Type B pancreatic cell (in vitro differentiated cells): Measurements from ENCODE around the gene PHTF2. TPM values are rescaled to one million over a fixed set of nuclear protein-coding genes. Genes with fewer than 3 reads are reported as not detected.

Experiments used
- DNase-seq: peaks from one replicate; pipeline ENCODE4 v3.0.0; 2021; ENCODE audit warnings: mixed read lengths; ENCODE audit not compliant: unreplicated experiment; ENCODE audit errors: extremely low spot score
- H3K27ac Mint-ChIP-seq: 2 replicates; pipeline ENCODE4 v1.8.0; 2021; ENCODE audit warnings: mild to moderate bottlenecking, mixed read lengths
- H3K27me3 Mint-ChIP-seq: 2 replicates; pipeline ENCODE4 v1.8.0; 2021; ENCODE audit warnings: mixed read lengths
- H3K36me3 Mint-ChIP-seq: 2 replicates; pipeline ENCODE4 v1.8.0; 2021; ENCODE audit warnings: mixed read lengths
- H3K4me1 Mint-ChIP-seq: one replicate; pipeline ENCODE4 v1.8.0; 2021; ENCODE audit warnings: mixed read lengths; ENCODE audit not compliant: unreplicated experiment
- H3K4me3 Mint-ChIP-seq: 2 replicates; pipeline ENCODE4 v1.8.0; 2021; ENCODE audit warnings: mild to moderate bottlenecking, mixed read lengths
- H3K9me3 Mint-ChIP-seq: 2 replicates; pipeline ENCODE4 v1.8.0; 2021; ENCODE audit warnings: mixed read lengths
- total RNA-seq: library from RNA; stranded (reverse); gene quantifications from 2 replicates; pipeline ENCODE4 v1.2.1, GENCODE V29; 2021; ENCODE audit warnings: low replicate concordance
- TF ChIP-seq, protein P1 (sequence below): fragments of 200-600 bp; sonication (generic); conservative IDR thresholded peaks from 2 replicates; pipeline ENCODE4 v1.5.0; 2021; ENCODE audit warnings: antibody characterized with exemption, mild to moderate bottlenecking

Gene PHTF2
- total RNA-seq, 1 donor from 2014 or later = 18.6 TPM

DNA sequence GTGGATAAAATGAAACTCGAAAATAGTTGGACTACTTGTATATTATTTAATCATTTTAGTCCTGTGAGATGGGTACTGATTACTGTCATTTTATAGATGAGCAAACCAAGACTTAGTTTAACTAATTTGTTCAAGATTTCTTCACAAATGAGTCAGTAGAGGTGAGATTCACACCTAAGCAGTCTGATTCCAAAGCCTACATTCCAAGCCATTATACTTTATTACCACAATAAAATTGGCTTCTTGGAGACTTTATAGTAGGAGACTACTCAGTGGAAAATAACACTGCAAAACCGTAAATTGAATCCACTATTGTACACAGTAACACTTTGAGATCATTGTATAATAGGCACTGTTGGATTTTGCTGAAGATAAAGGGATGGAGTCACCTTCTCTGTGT is 2.2 kb downstream of the PHTF2 start:
- peaks cover 13% of the 10 kb centered on the region for H3K9me3 Mint-ChIP-seq
- peaks cover 16% of the 10 kb centered on the region for H3K4me1 Mint-ChIP-seq
- TF ChIP-seq, protein P1, sequence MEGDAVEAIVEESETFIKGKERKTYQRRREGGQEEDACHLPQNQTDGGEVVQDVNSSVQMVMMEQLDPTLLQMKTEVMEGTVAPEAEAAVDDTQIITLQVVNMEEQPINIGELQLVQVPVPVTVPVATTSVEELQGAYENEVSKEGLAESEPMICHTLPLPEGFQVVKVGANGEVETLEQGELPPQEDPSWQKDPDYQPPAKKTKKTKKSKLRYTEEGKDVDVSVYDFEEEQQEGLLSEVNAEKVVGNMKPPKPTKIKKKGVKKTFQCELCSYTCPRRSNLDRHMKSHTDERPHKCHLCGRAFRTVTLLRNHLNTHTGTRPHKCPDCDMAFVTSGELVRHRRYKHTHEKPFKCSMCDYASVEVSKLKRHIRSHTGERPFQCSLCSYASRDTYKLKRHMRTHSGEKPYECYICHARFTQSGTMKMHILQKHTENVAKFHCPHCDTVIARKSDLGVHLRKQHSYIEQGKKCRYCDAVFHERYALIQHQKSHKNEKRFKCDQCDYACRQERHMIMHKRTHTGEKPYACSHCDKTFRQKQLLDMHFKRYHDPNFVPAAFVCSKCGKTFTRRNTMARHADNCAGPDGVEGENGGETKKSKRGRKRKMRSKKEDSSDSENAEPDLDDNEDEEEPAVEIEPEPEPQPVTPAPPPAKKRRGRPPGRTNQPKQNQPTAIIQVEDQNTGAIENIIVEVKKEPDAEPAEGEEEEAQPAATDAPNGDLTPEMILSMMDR = no peak
- H3K36me3 Mint-ChIP-seq = peaks cover 13% of the 10 kb centered on the region
- no peaks in the 10 kb centered on the region for H3K27me3 Mint-ChIP-seq
- H3K4me3 Mint-ChIP-seq = no peak overlapping the region
- H3K27ac Mint-ChIP-seq = no peak overlapping the region
- DNase-seq = no peak

- H3K9me3 Mint-ChIP-seq = peaks cover 21% of the 10 kb centered on the region
- H3K4me1 Mint-ChIP-seq = peaks cover 6% of the 10 kb centered on the region
- no peak overlapping the region for H3K27ac Mint-ChIP-seq
- peaks cover 20% of the 10 kb centered on the region for H3K36me3 Mint-ChIP-seq
- DNase-seq = no peak
- no peaks in the 10 kb centered on the region for H3K27me3 Mint-ChIP-seq
- TF ChIP-seq, protein P1 = no peak
- no peak overlapping the region for H3K4me3 Mint-ChIP-seq
Observed at GRCh38 chr7:77802557-77803405, 4.2 kb downstream of the PHTF2 start.

GRCh38 chr7:77806425-77806824 is 7.9 kb downstream of the PHTF2 start:
- H3K9me3 Mint-ChIP-seq = peaks cover 27% of the 10 kb centered on the region

GRCh38 chr7:77808517-77808916 is 9.9 kb downstream of the PHTF2 start:
- Mint-ChIP-seq H3K27me3 (no peaks in the 10 kb centered on the region), H3K36me3 (peaks cover 43% of the 10 kb centered on the region), H3K27ac (no peak overlapping the region), H3K4me1 (peaks cover 8% of the 10 kb centered on the region), H3K9me3 (peaks cover 26% of the 10 kb centered on the region), H3K4me3 (no peak overlapping the region)
- TF ChIP-seq, protein P1 = no peak
- DNase-seq = no peak

More at GRCh38 chr7:77806425-77806824, 7.9 kb downstream of the PHTF2 start:
- Mint-ChIP-seq H3K4me3 (no peak overlapping the region), H3K27ac (no peak overlapping the region), H3K27me3 (no peaks in the 10 kb centered on the region), H3K4me1 (peaks cover under 1% of the 10 kb centered on the region), H3K36me3 (peaks cover 29% of the 10 kb centered on the region)
- no peak for DNase-seq
- TF ChIP-seq, protein P1 = no peak

DNA sequence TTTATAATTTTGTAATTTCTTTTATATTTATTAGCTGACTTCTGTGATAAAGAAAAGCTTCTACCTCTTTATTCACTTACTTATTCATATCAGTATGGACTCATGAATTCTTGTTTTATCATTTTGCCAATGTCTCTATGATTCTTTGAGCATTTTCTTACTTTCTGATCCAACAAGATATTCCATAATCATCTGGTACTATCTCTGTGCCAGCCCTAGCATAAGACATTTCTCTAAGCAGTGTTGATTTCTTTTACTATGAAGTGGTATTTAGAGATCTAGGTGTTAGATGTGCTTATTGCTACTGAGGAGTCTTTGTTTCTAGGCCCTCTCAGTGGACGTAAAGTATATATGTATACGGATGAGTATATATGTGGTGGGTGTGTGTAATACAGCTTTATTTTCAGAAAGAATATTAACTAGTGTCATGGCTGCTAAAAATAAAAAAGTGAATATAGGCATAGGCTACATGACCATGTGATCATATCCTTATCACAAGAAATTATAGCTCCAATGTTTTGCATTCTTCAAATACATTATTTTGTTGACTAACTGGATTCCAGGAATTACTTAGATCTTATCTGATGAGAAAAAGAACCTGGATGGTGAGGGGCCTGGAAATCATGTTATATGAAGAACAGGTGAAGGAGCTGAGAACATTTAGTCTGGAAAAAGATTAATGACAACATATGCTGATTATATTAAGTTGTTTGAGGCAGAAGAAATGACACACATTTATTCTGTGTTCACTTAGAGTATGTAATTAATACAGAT is 13.1 kb downstream of the PHTF2 start:
- Mint-ChIP-seq H3K27me3 (no peaks in the 10 kb centered on the region), H3K27ac (peak overlapping the region; percentile 20), H3K4me1 (peaks cover 8% of the 10 kb centered on the region), H3K36me3 (peaks cover 38% of the 10 kb centered on the region), H3K4me3 (peak overlapping the region; percentile 27), H3K9me3 (peaks cover 15% of the 10 kb centered on the region)
- TF ChIP-seq, protein P1 = no peak
- no peak for DNase-seq
